SHP77 (cell line): ENCODE results near the gene KLHL21.
"Not testable (repeated sequence)": the region's sequence is repeated elsewhere in the genome, so short reads cannot be mapped to it uniquely, and the experiment has no call there.

ENCODE experiments used
- DNase-seq, 2 experiments: peaks; one replicate each; lab custom pipeline; 2025; lab: John Stamatoyannopoulos, UW

KLHL21 gene

GRCh38 chr1:6600410-6601048, 2.1 kb downstream of the KLHL21 start:
- no peak for DNase-seq

- not testable (repeated sequence) for DNase-seq
Measured at GRCh38 chr1:6599991-6600390, 2.7 kb downstream of the KLHL21 start.

- no peak for DNase-seq
Measured at GRCh38 chr1:6599141-6599975, 3.3 kb downstream of the KLHL21 start.

- DNase-seq: no peak
Measured at GRCh38 chr1:6597777-6598131, 4.9 kb downstream of the KLHL21 start.

- DNase-seq: no peak
Measured at GRCh38 chr1:6596886-6597776, 5.5 kb downstream of the KLHL21 start.

- no peak for DNase-seq
Measured at GRCh38 chr1:6596351-6596750, 6.3 kb downstream of the KLHL21 start.

GRCh38 chr1:6594977-6595740, 7.5 kb downstream of the KLHL21 start:
- no peak for DNase-seq

GRCh38 chr1:6593810-6594209, 8.9 kb downstream of the KLHL21 start:
- DNase-seq: no peak

- DNase-seq: no peak
Measured at GRCh38 chr1:6592865-6593593, 9.6 kb downstream of the KLHL21 start.

GRCh38 chr1:6592441-6592840, 10.2 kb downstream of the KLHL21 start:
- no peak for DNase-seq

GRCh38 chr1:6591644-6592043, 11.0 kb downstream of the KLHL21 start:
- DNase-seq: no peak

- no peak for DNase-seq
Measured at GRCh38 chr1:6591222-6591621, 11.4 kb downstream of the KLHL21 start.

GRCh38 chr1:6590046-6590445, 12.6 kb downstream of the KLHL21 start:
- DNase-seq: no peak

GRCh38 chr1:6588893-6589520, 13.7 kb downstream of the KLHL21 start:
- DNase-seq: no peak

- DNase-seq: no peak
Measured at GRCh38 chr1:6588128-6588892, 14.4 kb downstream of the KLHL21 start.

GRCh38 chr1:6587261-6588005, 15.2 kb downstream of the KLHL21 start:
- DNase-seq: peak; percentile 44 to 81

GRCh38 chr1:6586404-6586816, 16.3 kb downstream of the KLHL21 start:
- no peak for DNase-seq

GRCh38 chr1:6585841-6586240, 16.8 kb downstream of the KLHL21 start:
- DNase-seq: no peak

- no peak for DNase-seq
Measured at GRCh38 chr1:6585081-6585722, 17.5 kb downstream of the KLHL21 start.
